ENCODE results near the gene RGS17.

RGS17 gene

DNA sequence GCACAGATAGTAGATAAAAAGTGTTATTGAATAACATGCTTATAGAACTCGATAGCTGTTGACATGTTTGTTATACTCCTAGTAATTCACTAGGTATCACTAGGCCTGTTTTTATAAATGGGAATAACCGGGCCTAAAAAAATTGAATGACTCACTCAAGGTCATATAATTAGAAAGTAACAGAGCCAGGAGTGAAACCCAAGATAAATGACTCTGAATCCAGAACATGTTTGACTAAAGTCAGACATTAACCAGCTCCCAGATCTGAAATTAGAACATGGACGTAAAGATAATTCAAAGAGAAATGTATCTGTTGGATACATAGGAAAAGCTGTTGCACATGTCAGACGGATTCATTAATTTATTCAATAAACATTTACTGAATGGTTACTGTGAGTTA is 26.9 kb downstream of the RGS17 start:
- no peak overlapping the region for H3K4me3 ChIP-seq (ENCODE audit: low read depth, low read length)
- TF ChIP-seq, protein P1, sequence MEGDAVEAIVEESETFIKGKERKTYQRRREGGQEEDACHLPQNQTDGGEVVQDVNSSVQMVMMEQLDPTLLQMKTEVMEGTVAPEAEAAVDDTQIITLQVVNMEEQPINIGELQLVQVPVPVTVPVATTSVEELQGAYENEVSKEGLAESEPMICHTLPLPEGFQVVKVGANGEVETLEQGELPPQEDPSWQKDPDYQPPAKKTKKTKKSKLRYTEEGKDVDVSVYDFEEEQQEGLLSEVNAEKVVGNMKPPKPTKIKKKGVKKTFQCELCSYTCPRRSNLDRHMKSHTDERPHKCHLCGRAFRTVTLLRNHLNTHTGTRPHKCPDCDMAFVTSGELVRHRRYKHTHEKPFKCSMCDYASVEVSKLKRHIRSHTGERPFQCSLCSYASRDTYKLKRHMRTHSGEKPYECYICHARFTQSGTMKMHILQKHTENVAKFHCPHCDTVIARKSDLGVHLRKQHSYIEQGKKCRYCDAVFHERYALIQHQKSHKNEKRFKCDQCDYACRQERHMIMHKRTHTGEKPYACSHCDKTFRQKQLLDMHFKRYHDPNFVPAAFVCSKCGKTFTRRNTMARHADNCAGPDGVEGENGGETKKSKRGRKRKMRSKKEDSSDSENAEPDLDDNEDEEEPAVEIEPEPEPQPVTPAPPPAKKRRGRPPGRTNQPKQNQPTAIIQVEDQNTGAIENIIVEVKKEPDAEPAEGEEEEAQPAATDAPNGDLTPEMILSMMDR (IDR thresholded peaks at IDR 0.05; ENCODE audit: low read depth, low read length): no peak

DNA sequence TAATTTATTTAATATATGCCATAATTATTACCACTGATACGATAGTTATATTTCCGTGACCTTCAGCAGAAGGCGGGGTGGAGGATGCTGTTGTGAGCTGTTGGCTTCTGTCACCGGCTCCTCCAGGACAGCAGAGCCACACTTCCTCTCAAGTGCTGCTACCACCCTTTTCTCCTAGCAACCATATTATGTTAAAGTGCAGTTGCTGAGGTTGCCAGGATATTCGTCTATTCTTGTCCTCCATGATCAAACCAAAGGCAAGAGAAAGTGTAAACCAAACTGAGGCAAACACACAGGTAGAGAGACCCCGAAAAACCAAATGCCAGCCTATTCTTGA is 27.8 kb downstream of the RGS17 start:
- TF ChIP-seq, protein P1 (IDR thresholded peaks at IDR 0.05; ENCODE audit: low read depth, low read length): no peak
- no peak overlapping the region for H3K4me3 ChIP-seq (ENCODE audit: low read depth, low read length)

DNA sequence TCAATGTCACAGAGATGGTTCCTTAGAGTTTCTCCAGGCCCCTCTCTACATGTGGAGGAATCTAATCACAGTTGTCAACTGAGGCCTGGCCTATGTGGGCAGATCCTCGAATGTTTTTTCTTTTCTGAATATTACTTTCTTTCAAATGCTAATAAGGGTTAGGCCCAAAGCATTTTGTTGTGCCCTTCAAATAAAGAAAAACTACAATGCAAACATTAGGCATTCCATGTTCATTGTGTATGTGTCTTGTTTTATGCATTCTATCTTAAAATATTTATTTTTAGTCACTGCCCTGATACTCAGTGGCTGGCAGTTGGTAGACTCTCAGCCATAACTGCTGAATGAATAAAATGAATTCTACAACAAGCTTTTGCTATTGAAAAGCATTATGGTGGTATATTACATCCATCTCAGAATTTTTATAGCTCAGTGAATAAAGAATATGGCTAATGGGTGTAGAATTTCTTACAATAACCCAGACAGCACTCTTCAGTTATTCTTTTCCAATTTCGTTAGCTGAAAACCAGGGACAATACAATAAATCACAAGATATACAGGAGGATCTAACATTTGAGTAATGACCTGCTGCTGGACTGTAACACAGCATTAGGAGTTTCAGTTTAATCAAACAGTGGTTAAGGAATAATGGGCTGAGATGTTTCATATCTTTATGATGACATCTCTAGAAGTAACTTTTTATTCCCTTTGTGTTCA is 28.3 kb downstream of the RGS17 start:
- no peak overlapping the region for H3K4me3 ChIP-seq (ENCODE audit: low read depth, low read length)
- TF ChIP-seq, protein P1 (IDR thresholded peaks at IDR 0.05; ENCODE audit: low read depth, low read length): no peak

DNA sequence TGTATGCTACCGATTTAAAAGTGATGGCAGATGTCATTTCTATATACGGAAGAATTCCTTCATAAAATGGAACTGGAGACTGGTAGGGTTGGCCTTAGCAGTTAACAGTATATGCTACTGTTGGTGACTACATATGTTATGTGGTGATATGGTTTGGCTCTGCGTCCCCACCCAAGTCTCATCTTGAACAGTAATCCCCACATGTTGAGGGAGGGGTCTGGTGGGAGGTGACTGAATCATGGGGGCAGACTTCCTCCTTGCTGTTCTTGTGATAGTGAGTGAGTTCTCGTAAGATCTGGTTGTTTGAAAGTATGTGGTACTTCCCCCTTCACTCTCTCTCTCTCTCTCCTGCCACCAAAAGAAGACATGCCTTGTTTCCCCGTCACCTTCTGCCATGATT is 29.6 kb downstream of the RGS17 start:
- TF ChIP-seq, protein P1 (IDR thresholded peaks at IDR 0.05; ENCODE audit: low read depth, low read length): no peak
- H3K4me3 ChIP-seq (ENCODE audit: low read depth, low read length): no peak overlapping the region

DNA sequence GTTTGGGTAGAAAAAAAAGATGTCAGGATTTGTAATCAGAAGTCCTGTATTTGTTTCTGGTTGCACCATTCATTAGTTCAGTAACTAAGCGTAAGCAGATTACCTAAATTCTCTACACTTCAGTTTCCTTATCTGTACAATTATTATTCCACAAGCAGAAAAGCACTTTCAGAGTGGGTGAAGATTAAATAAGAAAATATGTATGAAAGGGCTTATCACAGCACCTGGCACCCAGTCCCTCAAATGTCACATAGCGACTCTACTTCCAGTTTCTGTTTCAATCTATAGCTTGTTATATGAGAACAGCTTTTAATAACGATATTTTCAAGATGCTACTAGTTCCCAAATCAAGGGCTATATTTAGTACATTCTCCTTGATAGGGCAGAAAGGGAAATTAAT is 31.4 kb downstream of the RGS17 start:
- TF ChIP-seq, protein P1 (IDR thresholded peaks at IDR 0.05; ENCODE audit: low read depth, low read length): no peak
- H3K4me3 ChIP-seq (ENCODE audit: low read depth, low read length): no peak overlapping the region

DNA sequence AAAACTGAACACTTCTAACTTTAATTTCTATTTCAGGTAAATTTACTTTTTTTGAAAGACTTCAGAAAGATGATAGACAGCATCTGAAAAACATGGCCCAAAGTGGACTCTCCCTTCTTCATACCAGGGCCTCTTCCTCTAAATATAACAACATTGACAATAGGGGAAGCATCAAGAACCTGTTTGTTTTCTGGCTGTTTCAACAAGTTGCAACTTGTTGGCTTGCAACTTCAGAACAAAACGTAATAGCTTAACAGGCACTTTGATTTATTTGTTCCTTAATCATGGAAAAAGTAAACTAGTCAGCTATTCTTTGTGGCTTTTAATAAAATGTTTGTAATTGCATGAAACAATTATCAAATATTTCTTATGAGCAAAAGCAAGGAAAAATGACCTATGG is 34.3 kb downstream of the RGS17 start:
- no peak overlapping the region for H3K4me3 ChIP-seq (ENCODE audit: low read depth, low read length)
- TF ChIP-seq, protein P1 (IDR thresholded peaks at IDR 0.05; ENCODE audit: low read depth, low read length): no peak

DNA sequence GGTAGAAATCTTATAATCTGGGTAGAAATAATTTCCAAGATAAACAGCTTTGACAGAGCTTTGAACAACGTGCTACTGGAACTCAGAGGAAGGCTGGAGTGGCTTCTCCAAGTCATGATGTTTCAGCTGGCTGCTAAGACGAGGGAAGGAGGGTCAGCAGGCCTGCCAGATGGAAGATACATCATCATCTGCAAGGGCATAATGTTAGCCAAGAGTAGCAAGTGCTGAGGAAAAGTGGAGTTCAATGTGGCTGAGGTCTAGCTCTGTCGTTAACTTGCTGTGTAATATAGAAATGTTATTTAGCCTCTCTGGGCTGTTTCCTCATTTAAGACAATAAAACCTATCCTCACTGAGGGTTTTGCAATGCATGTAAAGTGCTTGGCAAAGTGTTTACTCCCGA is 35.1 kb downstream of the RGS17 start:
- H3K4me3 ChIP-seq (ENCODE audit: low read depth, low read length): no peak overlapping the region
- TF ChIP-seq, protein P1 (IDR thresholded peaks at IDR 0.05; ENCODE audit: low read depth, low read length): no peak
